OCI-LY1 (cell line): ENCODE measurements around the gene TMEM131.

Experiments
- H2AFZ ChIP-seq: fragments of 200-600 bp; sonication (generic), shearing (Covaris generic); 2 replicates; pipeline ENCODE4 v1.6.0; 2014; ENCODE audit warnings: antibody characterized with exemption, mild to moderate bottlenecking, low read length
- H3F3A ChIP-seq: fragments of 200-600 bp; sonication (generic), shearing (Covaris generic); 2 replicates; pipeline ENCODE4 v1.6.0; 2014; ENCODE audit warnings: mild to moderate bottlenecking, antibody characterized with exemption, low read length, moderate library complexity; ENCODE audit not compliant: insufficient read depth
- H3K27ac ChIP-seq: fragments of 200-600 bp; sonication (generic); 2 replicates; pipeline ENCODE4 v1.5.1; 2014; ENCODE audit warnings: low read length, mixed run types, mild to moderate bottlenecking, low read depth; ENCODE audit not compliant: poor library complexity, severe bottlenecking
- H3K27me3 ChIP-seq: fragments of 200-600 bp; sonication (generic); 2 replicates; pipeline ENCODE4 v1.6.0; 2014; ENCODE audit warnings: antibody characterized with exemption, mild to moderate bottlenecking, low read length, moderate library complexity; ENCODE audit not compliant: insufficient read depth
- H3K36me3 ChIP-seq: fragments of 200-600 bp; sonication (generic); 2 replicates; pipeline ENCODE4 v1.6.1; 2014; ENCODE audit warnings: mild to moderate bottlenecking, antibody characterized with exemption, low read length, moderate library complexity, mixed read lengths; ENCODE audit not compliant: insufficient read depth
- H3K4me1 ChIP-seq: fragments of 200-600 bp; sonication (generic); 2 replicates; pipeline ENCODE4 v1.5.1; 2014; ENCODE audit warnings: mild to moderate bottlenecking, low read length, moderate library complexity; ENCODE audit not compliant: insufficient read depth, severe bottlenecking
- H3K4me2 ChIP-seq: fragments of 200-600 bp; sonication (generic), shearing (Covaris generic); 2 replicates; pipeline ENCODE4 v1.6.1; 2014; ENCODE audit warnings: low read length
- H3K4me3 ChIP-seq: fragments of 200-600 bp; sonication (generic); 2 replicates; pipeline ENCODE4 v1.5.1; 2014; ENCODE audit warnings: low read length, low read depth, mild to moderate bottlenecking, mixed read lengths; ENCODE audit not compliant: poor library complexity, severe bottlenecking
- H3K79me2 ChIP-seq: fragments of 200-600 bp; shearing (Covaris generic); 2 replicates; pipeline ENCODE4 v1.6.1; 2016; ENCODE audit warnings: mixed run types, low read length, mixed read lengths; ENCODE audit not compliant: insufficient read depth
- H3K9ac ChIP-seq: fragments of 200-600 bp; sonication (generic), shearing (Covaris generic); 2 replicates; pipeline ENCODE4 v1.6.1; 2014; ENCODE audit warnings: mild to moderate bottlenecking, low read length, mixed read lengths
- H3K9me2 ChIP-seq: fragments of 200-600 bp; sonication (generic), shearing (Covaris generic); 2 replicates; pipeline ENCODE4 v1.6.1; 2014; ENCODE audit warnings: low read depth, mild to moderate bottlenecking, low read length, mixed read lengths
- H3K9me3 ChIP-seq: fragments of 200-600 bp; shearing (Covaris generic); 2 replicates; pipeline ENCODE4 v1.6.1; 2014; ENCODE audit warnings: low read length, mixed read lengths
- H4K20me1 ChIP-seq: fragments of 200-600 bp; sonication (generic), shearing (Covaris generic); 2 replicates; pipeline ENCODE4 v1.6.0; 2016; ENCODE audit warnings: mild to moderate bottlenecking, low read length; ENCODE audit not compliant: insufficient read depth
- EZH2 ChIP-seq: fragments of 200-600 bp; sonication (generic), shearing (Covaris generic); IDR thresholded peaks from 2 replicates; pipeline ENCODE4 v1.8.0; 2017; ENCODE audit warnings: borderline replicate concordance, mixed run types, mild to moderate bottlenecking, antibody characterized with exemption, low read length, moderate library complexity, mixed read lengths
- TF ChIP-seq, protein P1 (sequence below): fragments of 200-600 bp; sonication (generic), shearing (Covaris generic); IDR thresholded peaks from 2 replicates; pipeline ENCODE4 v1.5.1; 2017; ENCODE audit warnings: mild to moderate bottlenecking, antibody characterized with exemption, low read length, moderate library complexity, mixed read lengths

Gene TMEM131

DNA sequence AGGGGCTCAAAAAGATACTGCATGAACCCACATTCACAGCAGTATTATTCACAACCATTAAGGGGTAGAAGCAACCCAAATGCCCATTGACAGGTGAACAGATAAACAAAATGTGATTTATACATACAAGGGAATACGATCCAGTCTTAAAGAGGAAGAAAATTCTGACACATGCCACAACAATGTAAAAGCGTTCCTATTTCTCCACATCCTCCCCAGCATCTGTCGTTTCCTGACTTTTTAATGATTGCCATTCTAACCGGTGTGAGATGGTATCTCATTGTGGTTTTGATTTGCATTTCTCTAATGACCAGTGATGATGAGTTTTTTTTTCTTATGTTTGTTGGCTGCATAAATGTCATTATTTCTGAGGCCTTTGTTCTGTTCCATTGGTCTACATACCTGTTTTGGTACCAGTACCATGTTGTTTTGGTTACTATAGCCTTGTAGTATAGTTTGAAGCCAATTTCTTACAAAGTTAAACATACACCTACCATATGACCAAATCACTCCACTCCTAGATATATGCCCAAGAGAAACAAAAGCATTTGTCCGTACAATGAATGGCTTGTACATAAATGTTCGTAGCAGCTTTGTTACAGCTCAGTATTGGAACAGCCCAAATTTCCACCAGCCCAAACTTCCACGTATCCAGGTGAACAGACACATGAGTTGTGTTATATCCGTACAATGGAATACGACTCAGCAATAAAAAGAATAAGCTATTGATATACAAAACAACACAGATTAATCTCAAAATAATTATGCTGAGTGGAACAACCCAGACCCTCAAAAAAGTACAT lies 85.1 kb downstream of the TMEM131 start:
- Histone ChIP-seq H3K9me3 (peaks cover 3% of the 10 kb centered on the region; the same call in 1 of the 2 replicates), H3K9ac (no peak overlapping the region), H3F3A (no peaks in the 10 kb centered on the region), H3K9me2 (no peaks in the 10 kb centered on the region), H4K20me1 (no peaks in the 10 kb centered on the region), H3K79me2 (no peaks in the 10 kb centered on the region), H2AFZ (no peak overlapping the region), H3K4me1 (peaks cover 34% of the 10 kb centered on the region), H3K27me3 (no peaks in the 10 kb centered on the region), H3K36me3 (peaks cover 22% of the 10 kb centered on the region), H3K4me3 (no peak overlapping the region), H3K4me2 (no peak overlapping the region), H3K27ac (no peak overlapping the region)
- TF ChIP-seq EZH2, result no peak
- TF ChIP-seq, protein P1, sequence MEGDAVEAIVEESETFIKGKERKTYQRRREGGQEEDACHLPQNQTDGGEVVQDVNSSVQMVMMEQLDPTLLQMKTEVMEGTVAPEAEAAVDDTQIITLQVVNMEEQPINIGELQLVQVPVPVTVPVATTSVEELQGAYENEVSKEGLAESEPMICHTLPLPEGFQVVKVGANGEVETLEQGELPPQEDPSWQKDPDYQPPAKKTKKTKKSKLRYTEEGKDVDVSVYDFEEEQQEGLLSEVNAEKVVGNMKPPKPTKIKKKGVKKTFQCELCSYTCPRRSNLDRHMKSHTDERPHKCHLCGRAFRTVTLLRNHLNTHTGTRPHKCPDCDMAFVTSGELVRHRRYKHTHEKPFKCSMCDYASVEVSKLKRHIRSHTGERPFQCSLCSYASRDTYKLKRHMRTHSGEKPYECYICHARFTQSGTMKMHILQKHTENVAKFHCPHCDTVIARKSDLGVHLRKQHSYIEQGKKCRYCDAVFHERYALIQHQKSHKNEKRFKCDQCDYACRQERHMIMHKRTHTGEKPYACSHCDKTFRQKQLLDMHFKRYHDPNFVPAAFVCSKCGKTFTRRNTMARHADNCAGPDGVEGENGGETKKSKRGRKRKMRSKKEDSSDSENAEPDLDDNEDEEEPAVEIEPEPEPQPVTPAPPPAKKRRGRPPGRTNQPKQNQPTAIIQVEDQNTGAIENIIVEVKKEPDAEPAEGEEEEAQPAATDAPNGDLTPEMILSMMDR, result no peak

DNA sequence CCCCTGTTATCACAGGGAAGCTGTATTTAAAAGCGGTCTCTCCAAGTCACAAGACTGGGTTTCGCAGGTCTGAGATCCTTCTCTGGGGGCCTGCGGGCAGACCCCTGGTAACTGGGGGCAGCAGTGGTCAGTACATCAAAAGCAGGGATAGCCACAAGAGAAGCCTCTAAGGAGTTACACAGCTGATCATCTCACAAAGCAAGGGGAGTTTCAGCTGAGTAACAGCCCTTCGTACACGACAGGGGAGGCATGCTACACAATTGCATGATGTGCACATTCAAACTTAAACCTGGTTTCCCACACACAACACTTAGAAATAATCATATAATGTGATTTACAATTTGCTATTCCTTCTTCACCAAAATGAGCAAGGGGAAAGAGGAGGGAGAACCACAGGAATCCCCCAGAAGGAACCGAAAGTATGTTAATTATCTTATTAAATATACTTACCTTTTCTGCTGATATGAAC lies 87.5 kb downstream of the TMEM131 start:
- Histone ChIP-seq H3K79me2 (no peaks in the 10 kb centered on the region), H3K27me3 (no peaks in the 10 kb centered on the region), H3F3A (no peaks in the 10 kb centered on the region), H3K9me3 (peaks cover 3% of the 10 kb centered on the region; the same call in 1 of the 2 replicates), H3K9me2 (no peaks in the 10 kb centered on the region), H4K20me1 (no peaks in the 10 kb centered on the region), H3K9ac (no peak overlapping the region; the same call in 1 of the 2 replicates), H3K27ac (peak overlapping the region; percentile 33), H3K36me3 (peaks cover 24% of the 10 kb centered on the region), H2AFZ (no peak overlapping the region), H3K4me1 (peaks cover 31% of the 10 kb centered on the region), H3K4me3 (peak overlapping the region; percentile 8), H3K4me2 (peak overlapping the region; percentile 49)
- TF ChIP-seq, protein P1, result no peak
- no peak for TF ChIP-seq EZH2

DNA sequence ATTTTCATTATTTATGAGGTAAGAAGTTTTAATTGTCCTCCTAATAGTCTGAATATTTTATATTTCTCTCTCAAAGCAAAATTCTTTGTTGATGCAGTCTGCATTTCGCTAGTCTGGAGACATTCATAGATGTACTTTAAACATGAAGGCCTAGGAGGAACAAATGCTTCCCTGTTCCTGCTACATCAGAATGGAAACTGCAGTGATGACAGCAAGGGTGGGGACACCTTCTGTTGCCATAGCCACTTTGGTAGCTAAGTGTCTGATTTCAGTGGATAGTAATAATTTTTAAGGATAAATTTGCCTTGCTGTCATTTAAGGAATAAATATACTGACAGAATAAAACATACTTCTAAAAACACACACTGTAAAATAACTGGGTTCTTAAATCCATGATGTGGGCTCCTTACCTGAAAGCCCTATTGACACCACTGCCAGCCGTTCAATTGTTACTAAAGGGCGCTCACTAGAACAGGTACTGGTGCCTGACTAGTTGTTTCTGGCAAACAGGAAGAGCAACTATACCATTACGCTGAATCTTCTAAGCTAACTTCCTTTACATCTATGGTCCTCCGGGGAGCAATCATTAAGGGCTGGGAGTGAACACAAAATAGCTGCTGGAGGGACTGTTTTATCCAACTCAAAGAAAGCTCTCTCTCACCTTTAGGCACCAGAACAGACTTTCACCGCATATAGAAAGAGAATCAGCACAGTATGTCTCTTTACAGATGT lies 88.2 kb downstream of the TMEM131 start:
- peak overlapping the region; percentile 49 for H3K4me2 ChIP-seq
- peaks cover 31% of the 10 kb centered on the region for H3K4me1 ChIP-seq

More for the DNA sequence above, 88.2 kb downstream of the TMEM131 start:
- H2AFZ ChIP-seq, result no peak overlapping the region
- H3K9me2 ChIP-seq, result no peaks in the 10 kb centered on the region
- no peaks in the 10 kb centered on the region for H3K79me2 ChIP-seq
- TF ChIP-seq, protein P1, result no peak
- TF ChIP-seq EZH2, result no peak
- H3K9ac ChIP-seq, result no peak overlapping the region; the same call in 1 of the 2 replicates
- H3K4me3 ChIP-seq, result no peak overlapping the region
- H3F3A ChIP-seq, result no peaks in the 10 kb centered on the region
- no peaks in the 10 kb centered on the region for H4K20me1 ChIP-seq
- H3K36me3 ChIP-seq, result peaks cover 24% of the 10 kb centered on the region
- H3K27me3 ChIP-seq, result no peaks in the 10 kb centered on the region
- peaks cover 3% of the 10 kb centered on the region; the same call in 1 of the 2 replicates for H3K9me3 ChIP-seq
- H3K27ac ChIP-seq, result peak overlapping the region; percentile 33
